Measurements from ENCODE around the gene C2CD3. TPM values are rescaled to one million over a fixed set of nuclear protein-coding genes. Genes with fewer than 3 reads are reported as not detected.
A peak's percentile ranks its signal among the peaks of the same experiment; 100 is the strongest.

C2CD3 gene
- total RNA-seq, 1 donor from 2014 or later, result 23.9 TPM

DNA sequence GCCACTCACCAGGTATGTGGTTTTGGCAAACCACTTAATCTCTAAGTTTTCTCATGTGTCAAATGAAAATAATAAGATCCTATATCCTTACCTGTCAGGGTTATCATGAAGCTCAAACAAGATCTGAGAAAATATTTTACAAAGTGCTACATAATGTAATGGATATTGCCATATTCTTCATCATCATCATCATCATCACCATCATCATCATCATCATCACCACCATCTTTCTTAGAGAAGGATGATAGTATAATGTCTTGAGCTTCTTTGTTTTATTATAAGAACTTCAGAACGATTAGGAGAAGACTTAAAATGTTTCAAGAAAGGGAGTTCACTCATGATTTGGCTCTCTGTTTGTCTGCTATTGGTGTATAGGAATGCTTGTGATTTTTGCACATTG lies 89.4 kb downstream of the C2CD3 start:
- Mint-ChIP-seq H3K27ac (ENCODE audit: unreplicated experiment) (no peak overlapping the region), H3K36me3 (ENCODE audit: low read depth, unreplicated experiment) (peaks cover 41% of the 10 kb centered on the region), H3K4me1 (ENCODE audit: unreplicated experiment) (no peaks in the 10 kb centered on the region), H3K4me3 (ENCODE audit: unreplicated experiment) (no peak overlapping the region), H3K27me3 (ENCODE audit: unreplicated experiment) (peaks cover 3% of the 10 kb centered on the region), H3K9me3 (ENCODE audit: unreplicated experiment) (peaks cover 4% of the 10 kb centered on the region)
- TF ChIP-seq CTCF (IDR thresholded peaks at IDR 0.05; ENCODE audit: unreplicated experiment), result no peak
- DNase-seq (ENCODE audit: low spot score), result no peak

GRCh38 chr11:74077193-74077592 lies 93.6 kb downstream of the C2CD3 start:
- no peak for TF ChIP-seq CTCF (IDR thresholded peaks at IDR 0.05; ENCODE audit: unreplicated experiment)
- Mint-ChIP-seq H3K36me3 (ENCODE audit: low read depth, unreplicated experiment) (peaks cover 25% of the 10 kb centered on the region), H3K27ac (ENCODE audit: unreplicated experiment) (no peak overlapping the region), H3K27me3 (ENCODE audit: unreplicated experiment) (no peaks in the 10 kb centered on the region), H3K4me1 (ENCODE audit: unreplicated experiment) (no peaks in the 10 kb centered on the region), H3K9me3 (ENCODE audit: unreplicated experiment) (no peaks in the 10 kb centered on the region), H3K4me3 (ENCODE audit: unreplicated experiment) (no peak overlapping the region)
- no peak for DNase-seq (ENCODE audit: low spot score)

GRCh38 chr11:74072721-74073120 lies 98.1 kb downstream of the C2CD3 start:
- Mint-ChIP-seq H3K27ac (ENCODE audit: unreplicated experiment) (peak overlapping the region; percentile 14), H3K4me1 (ENCODE audit: unreplicated experiment) (peaks cover 9% of the 10 kb centered on the region), H3K36me3 (ENCODE audit: low read depth, unreplicated experiment) (peaks cover 14% of the 10 kb centered on the region), H3K9me3 (ENCODE audit: unreplicated experiment) (no peaks in the 10 kb centered on the region), H3K27me3 (ENCODE audit: unreplicated experiment) (no peaks in the 10 kb centered on the region), H3K4me3 (ENCODE audit: unreplicated experiment) (no peak overlapping the region)
- TF ChIP-seq CTCF (IDR thresholded peaks at IDR 0.05; ENCODE audit: unreplicated experiment), result no peak
- no peak for DNase-seq (ENCODE audit: low spot score)

- no peak overlapping the region for H3K4me3 Mint-ChIP-seq (ENCODE audit: unreplicated experiment)
- no peaks in the 10 kb centered on the region for H3K9me3 Mint-ChIP-seq (ENCODE audit: unreplicated experiment)
- H3K4me1 Mint-ChIP-seq (ENCODE audit: unreplicated experiment), result peaks cover 9% of the 10 kb centered on the region
- peaks cover 14% of the 10 kb centered on the region for H3K36me3 Mint-ChIP-seq (ENCODE audit: low read depth, unreplicated experiment)
- H3K27ac Mint-ChIP-seq (ENCODE audit: unreplicated experiment), result no peak overlapping the region
- no peak for DNase-seq (ENCODE audit: low spot score)
- no peaks in the 10 kb centered on the region for H3K27me3 Mint-ChIP-seq (ENCODE audit: unreplicated experiment)
- TF ChIP-seq CTCF (IDR thresholded peaks at IDR 0.05; ENCODE audit: unreplicated experiment), result no peak
Observed at GRCh38 chr11:74072286-74072685, 98.5 kb downstream of the C2CD3 start.

GRCh38 chr11:74070723-74071492 lies 99.9 kb downstream of the C2CD3 start:
- Mint-ChIP-seq H3K27ac (ENCODE audit: unreplicated experiment) (no peak overlapping the region), H3K9me3 (ENCODE audit: unreplicated experiment) (no peaks in the 10 kb centered on the region), H3K36me3 (ENCODE audit: low read depth, unreplicated experiment) (peaks cover 14% of the 10 kb centered on the region), H3K27me3 (ENCODE audit: unreplicated experiment) (no peaks in the 10 kb centered on the region), H3K4me1 (ENCODE audit: unreplicated experiment) (peaks cover 9% of the 10 kb centered on the region), H3K4me3 (ENCODE audit: unreplicated experiment) (no peak overlapping the region)
- no peak for DNase-seq (ENCODE audit: low spot score)
- no peak for TF ChIP-seq CTCF (IDR thresholded peaks at IDR 0.05; ENCODE audit: unreplicated experiment)

Measured in endothelial cell (in vitro differentiated cells).